GM12865 (cell line): ENCODE results near the gene NCOR2.

ENCODE experiments used
- DNase-seq: peaks from one replicate; pipeline ENCODE4 v3.0.0; 2010; ENCODE audit warnings: low read depth
- H3K4me3 ChIP-seq: 2 replicates; pipeline ENCODE4 v1.5.1; 2011; ENCODE audit warnings: mild to moderate bottlenecking, low read depth, low read length, control low read depth
- CTCF ChIP-seq: IDR thresholded peaks from 2 replicates; pipeline ENCODE4 v1.5.1; 2011; ENCODE audit warnings: low read length, control low read depth, low read depth, inconsistent platforms; ENCODE audit not compliant: insufficient read depth; ENCODE audit errors: missing control alignments

The NCOR2 gene

DNA sequence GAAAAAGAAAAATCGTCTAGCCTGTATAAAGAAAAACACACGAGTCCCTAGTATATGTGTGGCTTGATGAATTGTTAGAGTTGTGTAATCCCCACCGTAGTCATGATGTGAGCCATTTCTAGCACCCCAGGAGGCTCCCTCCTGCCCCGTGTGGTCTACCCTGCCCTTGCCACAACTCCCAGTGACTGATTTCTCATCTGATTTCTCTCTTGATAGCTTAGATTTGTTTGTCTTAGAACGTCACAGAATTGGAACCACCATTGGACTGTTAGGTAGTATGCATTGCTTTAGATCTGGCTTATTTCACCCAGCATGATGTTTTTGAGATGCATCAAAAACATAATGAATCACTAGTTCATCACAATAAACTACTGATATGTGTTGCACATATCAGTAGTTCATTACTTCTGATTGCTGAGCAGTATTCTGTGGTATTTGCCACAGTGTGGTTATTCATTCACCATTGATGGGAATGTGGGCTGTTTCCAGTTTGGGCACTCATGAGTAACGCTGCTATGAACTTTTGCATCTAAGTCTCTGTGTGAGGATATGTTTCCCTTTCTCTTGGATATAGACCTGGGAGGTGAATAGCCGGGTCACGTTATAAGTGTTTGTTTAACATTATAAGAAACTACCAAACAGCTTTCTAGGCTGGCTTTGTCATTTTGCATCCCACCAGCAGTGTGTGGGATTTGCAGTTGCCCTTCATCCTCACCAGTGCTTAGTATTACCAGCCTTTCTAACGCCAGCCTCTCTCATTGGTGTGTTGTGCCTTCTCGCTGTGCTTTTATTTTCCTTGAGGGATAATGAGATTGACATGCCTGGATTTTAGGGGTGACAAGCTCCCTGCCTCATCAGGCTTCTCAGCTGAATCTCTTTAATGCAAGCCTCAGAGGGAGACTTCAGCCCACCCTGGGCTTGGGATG lies 31.9 kb upstream of the NCOR2 start:
- no peak overlapping the region for H3K4me3 ChIP-seq
- DNase-seq: no peak
- no peak for TF ChIP-seq CTCF

GRCh38 chr12:124597041-124597440 lies 29.6 kb upstream of the NCOR2 start:
- no peak overlapping the region for H3K4me3 ChIP-seq
- TF ChIP-seq CTCF: no peak
- DNase-seq: no peak

GRCh38 chr12:124595444-124595843 lies 28.0 kb upstream of the NCOR2 start:
- no peak overlapping the region for H3K4me3 ChIP-seq
- DNase-seq: no peak
- no peak for TF ChIP-seq CTCF

DNA sequence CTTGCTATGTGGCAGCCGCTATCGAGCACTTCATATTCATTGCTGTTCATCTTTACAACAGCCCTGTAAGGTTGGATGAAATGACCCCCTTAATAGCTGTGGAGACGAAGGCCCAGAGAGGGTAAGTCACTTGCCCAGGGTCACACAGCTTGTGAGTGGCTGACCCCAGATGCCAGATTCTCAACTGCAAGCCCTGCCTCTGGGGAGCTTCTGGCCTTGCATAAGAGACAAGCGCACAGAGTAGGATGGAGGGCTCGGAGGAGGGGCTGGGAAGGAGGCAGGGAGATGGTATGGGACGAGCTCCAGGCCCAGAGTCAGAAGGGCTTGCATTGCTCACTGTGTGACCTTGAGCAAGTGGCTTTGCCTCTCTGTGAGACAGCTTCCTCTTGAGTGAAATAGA lies 27.4 kb upstream of the NCOR2 start:
- no peak overlapping the region for H3K4me3 ChIP-seq
- no peak for TF ChIP-seq CTCF
- DNase-seq: no peak

- H3K4me3 ChIP-seq: no peak overlapping the region
- DNase-seq: no peak
- no peak for TF ChIP-seq CTCF
Measured at GRCh38 chr12:124593851-124594401, 26.5 kb upstream of the NCOR2 start.

DNA sequence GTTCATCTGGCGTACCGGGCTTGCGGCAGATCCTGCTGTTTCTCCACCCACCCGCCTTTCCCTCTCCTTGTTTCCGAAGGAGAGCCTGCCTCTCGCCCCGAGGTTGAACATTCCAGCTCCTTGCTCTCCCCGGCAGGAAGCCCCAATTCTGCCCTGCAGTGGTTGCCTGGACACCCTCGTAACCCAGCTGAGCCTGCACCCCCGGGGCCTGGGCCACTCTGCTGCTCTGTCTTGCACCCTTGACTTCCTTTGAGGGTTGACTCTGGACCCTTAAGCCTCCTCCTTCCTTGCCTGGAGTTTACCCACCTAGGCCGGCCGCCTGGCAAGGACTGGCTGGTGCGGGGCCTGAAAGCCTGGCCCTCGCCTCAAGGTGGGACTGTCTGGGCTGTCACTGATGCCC lies 25.8 kb upstream of the NCOR2 start:
- no peak for TF ChIP-seq CTCF
- DNase-seq: no peak
- H3K4me3 ChIP-seq: no peak overlapping the region
